Neural cell (in vitro differentiated cells): Measurements from ENCODE around the gene ZMYND19. TPM values are rescaled to one million over a fixed set of nuclear protein-coding genes. Genes with fewer than 3 reads are reported as not detected.

Experiments used
- H2AFZ ChIP-seq: fragments of 200-600, 300-800 bp; sonication (generic), shearing (Covaris generic); 2 replicates; pipeline ENCODE4 v1.6.0; 2014; ENCODE audit warnings: low read depth, mild to moderate bottlenecking, antibody characterized with exemption, low read length, moderate library complexity
- H3F3A ChIP-seq: fragments of 200-600 bp; shearing (Covaris generic); 2 replicates; pipeline ENCODE4 v1.6.1; 2016; ENCODE audit warnings: mild to moderate bottlenecking, moderate library complexity, mixed read lengths, antibody characterized with exemption, low read length; ENCODE audit not compliant: insufficient read depth, poor library complexity, severe bottlenecking
- H3K27ac ChIP-seq: fragments of 200-600, 300-800 bp; sonication (generic), shearing (Covaris generic); 2 replicates; pipeline ENCODE4 v1.5.1; 2014; ENCODE audit warnings: mild to moderate bottlenecking, low read length, moderate library complexity
- H3K27me3 ChIP-seq: fragments of 300-800, 200-600 bp; sonication (generic), shearing (Covaris generic); 2 replicates; pipeline ENCODE4 v1.6.0; 2014; ENCODE audit warnings: mild to moderate bottlenecking, low read depth, low read length, moderate library complexity; ENCODE audit not compliant: insufficient read depth
- H3K36me3 ChIP-seq: fragments of 300-800, 200-600 bp; sonication (generic), shearing (Covaris generic); 2 replicates; pipeline ENCODE4 v1.5.1; 2014; ENCODE audit warnings: mild to moderate bottlenecking, antibody characterized with exemption, low read length, moderate library complexity; ENCODE audit not compliant: insufficient read depth
- H3K4me2 ChIP-seq: fragments of 300-800, 200-600 bp; sonication (generic), shearing (Covaris generic); 2 replicates; pipeline ENCODE4 v1.6.0; 2014; ENCODE audit warnings: mild to moderate bottlenecking, low read length
- H3K4me3 ChIP-seq: fragments of 300-800, 200-600 bp; sonication (generic), shearing (Covaris generic); 2 replicates; pipeline ENCODE4 v1.5.1; 2014; ENCODE audit warnings: mild to moderate bottlenecking, low read length, moderate library complexity
- H3K79me2 ChIP-seq: fragments of 200-600 bp; shearing (Covaris generic); replicated peaks from 2 replicates; pipeline ENCODE4 v1.6.0; 2014; ENCODE audit warnings: mild to moderate bottlenecking, low read length, moderate library complexity; ENCODE audit not compliant: insufficient read depth
- H3K9ac ChIP-seq: fragments of 300-800, 200-600 bp; sonication (generic), shearing (Covaris generic); 2 replicates; pipeline ENCODE4 v1.6.1; 2016; ENCODE audit warnings: mild to moderate bottlenecking, low read length, mixed read lengths
- H3K9me2 ChIP-seq: fragments of 200-600 bp; shearing (Covaris generic); 2 replicates; pipeline ENCODE4 v1.6.1; 2016; ENCODE audit warnings: mild to moderate bottlenecking, low read length, mixed read lengths; ENCODE audit not compliant: insufficient read depth
- H3K9me3 ChIP-seq: fragments of 200-600, 300-800 bp; sonication (generic), shearing (Covaris generic); 2 replicates; pipeline ENCODE4 v1.6.1; 2016; ENCODE audit warnings: mild to moderate bottlenecking, mixed run types, low read length, moderate library complexity, mixed read lengths
- H4K20me1 ChIP-seq: fragments of 200-600 bp; shearing (Covaris generic); 2 replicates; pipeline ENCODE4 v1.6.1; 2016; ENCODE audit warnings: mild to moderate bottlenecking, mixed run types; ENCODE audit not compliant: insufficient read depth
- EP300 ChIP-seq: fragments of 450-650 bp; conservative IDR thresholded peaks from 2 replicates; pipeline ENCODE4 v1.6.1; 2014; ENCODE audit warnings: antibody characterized with exemption, mild to moderate bottlenecking, moderate library complexity; ENCODE audit not compliant: poor library complexity, severe bottlenecking
- EZH2 ChIP-seq: fragments of 200-600, 300-800 bp; shearing (Covaris generic), sonication (generic); IDR thresholded peaks from 2 replicates; pipeline ENCODE4 v1.6.1; 2014; ENCODE audit warnings: antibody characterized with exemption, low read length, borderline replicate concordance, mild to moderate bottlenecking; ENCODE audit not compliant: insufficient read depth, poor library complexity, severe bottlenecking
- MXI1 ChIP-seq: fragments of 450-650 bp; conservative IDR thresholded peaks from 2 replicates; pipeline ENCODE4 v1.6.1; 2014; ENCODE audit warnings: antibody characterized with exemption, mild to moderate bottlenecking; ENCODE audit not compliant: poor library complexity, severe bottlenecking
- POLR2AphosphoS5 ChIP-seq: IDR thresholded peaks from 2 replicates; pipeline ENCODE4 v1.6.1; 2012
- RAD21 ChIP-seq: fragments of 450-650 bp; conservative IDR thresholded peaks from 2 replicates; pipeline ENCODE4 v1.6.1; 2014; ENCODE audit warnings: antibody characterized with exemption, mild to moderate bottlenecking, moderate library complexity
- SMC3 ChIP-seq: fragments of 450-650 bp; conservative IDR thresholded peaks from 2 replicates; pipeline ENCODE4 v1.6.1; 2014; ENCODE audit warnings: antibody characterized with exemption, mild to moderate bottlenecking, moderate library complexity; ENCODE audit not compliant: poor library complexity
- TAF1 ChIP-seq: IDR thresholded peaks from 2 replicates; pipeline ENCODE4 v1.6.1; 2012; ENCODE audit warnings: low read depth
- polyA plus RNA-seq: library from polyadenylated mRNA; depleted of rRNA; stranded (reverse); fragments of >200 nt; gene quantifications from 2 replicates; pipeline ENCODE4 v1.2.3, GENCODE V29; 2014
- TF ChIP-seq, protein P1 (sequence below): fragments of 450-650 bp; IDR thresholded peaks from 2 replicates; pipeline ENCODE4 v1.5.1; 2014; ENCODE audit warnings: antibody characterized with exemption, mild to moderate bottlenecking, moderate library complexity; ENCODE audit not compliant: poor library complexity, severe bottlenecking
- TF ChIP-seq, protein P2 (sequence below): IDR thresholded peaks from 2 replicates; pipeline ENCODE4 v1.6.1; 2012; ENCODE audit warnings: borderline replicate concordance

ZMYND19 gene
- polyA plus RNA-seq, 1 donor from 2014 or later: 54.8 TPM

GRCh38 chr9:137588311-137588710, 2.0 kb downstream of the ZMYND19 start:
- Histone ChIP-seq H4K20me1 (no peaks in the 10 kb centered on the region), H3K9ac (no peak overlapping the region), H3K27me3 (no peaks in the 10 kb centered on the region), H3K9me3 (no peaks in the 10 kb centered on the region), H3K4me3 (no peak overlapping the region), H3K4me2 (no peak overlapping the region), H3K79me2 (peaks cover 11% of the 10 kb centered on the region), H2AFZ (no peak overlapping the region), H3K36me3 (no peaks in the 10 kb centered on the region), H3F3A (no peaks in the 10 kb centered on the region), H3K27ac (no peak overlapping the region), H3K9me2 (no peaks in the 10 kb centered on the region)
- TF ChIP-seq MXI1 (no peak), EP300 (no peak), RAD21 (no peak), EZH2 (no peak), POLR2AphosphoS5 (no peak), SMC3 (no peak), TAF1 (no peak)
- TF ChIP-seq, protein P1, sequence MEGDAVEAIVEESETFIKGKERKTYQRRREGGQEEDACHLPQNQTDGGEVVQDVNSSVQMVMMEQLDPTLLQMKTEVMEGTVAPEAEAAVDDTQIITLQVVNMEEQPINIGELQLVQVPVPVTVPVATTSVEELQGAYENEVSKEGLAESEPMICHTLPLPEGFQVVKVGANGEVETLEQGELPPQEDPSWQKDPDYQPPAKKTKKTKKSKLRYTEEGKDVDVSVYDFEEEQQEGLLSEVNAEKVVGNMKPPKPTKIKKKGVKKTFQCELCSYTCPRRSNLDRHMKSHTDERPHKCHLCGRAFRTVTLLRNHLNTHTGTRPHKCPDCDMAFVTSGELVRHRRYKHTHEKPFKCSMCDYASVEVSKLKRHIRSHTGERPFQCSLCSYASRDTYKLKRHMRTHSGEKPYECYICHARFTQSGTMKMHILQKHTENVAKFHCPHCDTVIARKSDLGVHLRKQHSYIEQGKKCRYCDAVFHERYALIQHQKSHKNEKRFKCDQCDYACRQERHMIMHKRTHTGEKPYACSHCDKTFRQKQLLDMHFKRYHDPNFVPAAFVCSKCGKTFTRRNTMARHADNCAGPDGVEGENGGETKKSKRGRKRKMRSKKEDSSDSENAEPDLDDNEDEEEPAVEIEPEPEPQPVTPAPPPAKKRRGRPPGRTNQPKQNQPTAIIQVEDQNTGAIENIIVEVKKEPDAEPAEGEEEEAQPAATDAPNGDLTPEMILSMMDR: no peak
- TF ChIP-seq, protein P2, sequence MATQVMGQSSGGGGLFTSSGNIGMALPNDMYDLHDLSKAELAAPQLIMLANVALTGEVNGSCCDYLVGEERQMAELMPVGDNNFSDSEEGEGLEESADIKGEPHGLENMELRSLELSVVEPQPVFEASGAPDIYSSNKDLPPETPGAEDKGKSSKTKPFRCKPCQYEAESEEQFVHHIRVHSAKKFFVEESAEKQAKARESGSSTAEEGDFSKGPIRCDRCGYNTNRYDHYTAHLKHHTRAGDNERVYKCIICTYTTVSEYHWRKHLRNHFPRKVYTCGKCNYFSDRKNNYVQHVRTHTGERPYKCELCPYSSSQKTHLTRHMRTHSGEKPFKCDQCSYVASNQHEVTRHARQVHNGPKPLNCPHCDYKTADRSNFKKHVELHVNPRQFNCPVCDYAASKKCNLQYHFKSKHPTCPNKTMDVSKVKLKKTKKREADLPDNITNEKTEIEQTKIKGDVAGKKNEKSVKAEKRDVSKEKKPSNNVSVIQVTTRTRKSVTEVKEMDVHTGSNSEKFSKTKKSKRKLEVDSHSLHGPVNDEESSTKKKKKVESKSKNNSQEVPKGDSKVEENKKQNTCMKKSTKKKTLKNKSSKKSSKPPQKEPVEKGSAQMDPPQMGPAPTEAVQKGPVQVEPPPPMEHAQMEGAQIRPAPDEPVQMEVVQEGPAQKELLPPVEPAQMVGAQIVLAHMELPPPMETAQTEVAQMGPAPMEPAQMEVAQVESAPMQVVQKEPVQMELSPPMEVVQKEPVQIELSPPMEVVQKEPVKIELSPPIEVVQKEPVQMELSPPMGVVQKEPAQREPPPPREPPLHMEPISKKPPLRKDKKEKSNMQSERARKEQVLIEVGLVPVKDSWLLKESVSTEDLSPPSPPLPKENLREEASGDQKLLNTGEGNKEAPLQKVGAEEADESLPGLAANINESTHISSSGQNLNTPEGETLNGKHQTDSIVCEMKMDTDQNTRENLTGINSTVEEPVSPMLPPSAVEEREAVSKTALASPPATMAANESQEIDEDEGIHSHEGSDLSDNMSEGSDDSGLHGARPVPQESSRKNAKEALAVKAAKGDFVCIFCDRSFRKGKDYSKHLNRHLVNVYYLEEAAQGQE: no peak

GRCh38 chr9:137586854-137587253, 3.5 kb downstream of the ZMYND19 start:
- Histone ChIP-seq H3K27me3 (no peaks in the 10 kb centered on the region), H3K9me2 (no peaks in the 10 kb centered on the region), H2AFZ (no peak overlapping the region), H4K20me1 (no peaks in the 10 kb centered on the region), H3K9ac (no peak overlapping the region), H3K9me3 (no peaks in the 10 kb centered on the region), H3K36me3 (no peaks in the 10 kb centered on the region), H3K79me2 (peaks cover 11% of the 10 kb centered on the region), H3F3A (no peaks in the 10 kb centered on the region), H3K27ac (no peak overlapping the region), H3K4me2 (no peak overlapping the region), H3K4me3 (no peak overlapping the region)
- TF ChIP-seq POLR2AphosphoS5 (no peak), SMC3 (no peak), EP300 (no peak), MXI1 (no peak)
- TF ChIP-seq, protein P1: no peak
